ENCODE data around the gene PRSS21. TPM values are rescaled to one million over a fixed set of nuclear protein-coding genes. Genes with fewer than 3 reads are reported as not detected.
A peak's percentile ranks its signal among the peaks of the same experiment; 100 is the strongest.

Gene PRSS21
- total and polyA plus RNA-seq, 2 donors from 2014 or later: 0.54 TPM; not detected in 1

GRCh38 chr16:2811703-2812471, 5.2 kb upstream of the PRSS21 start:
- Histone ChIP-seq H3K27ac (ENCODE audit: low read depth in 2 of 2, low read length in 2 of 2) (no peak overlapping the region), H3K27me3 (ENCODE audit: control insufficient read depth, insufficient read depth, low read length) (no peaks in the 10 kb centered on the region), H3K4me3 (ENCODE audit: low read length in 3 of 3) (no peak overlapping the region), H3K9ac (ENCODE audit: low read length in 3 of 3) (no peak overlapping the region), H3K4me1 (ENCODE audit: control insufficient read depth in 2 of 3, insufficient read depth in 2 of 3, low read depth in 1 of 3, low read length in 3 of 3) (no peaks in the 10 kb centered on the region), H3K36me3 (ENCODE audit: control insufficient read depth in 2 of 3, insufficient read depth in 3 of 3, low read length in 3 of 3) (no peaks in the 10 kb centered on the region), H3K9me3 (ENCODE audit: control insufficient read depth in 2 of 3, insufficient read depth in 1 of 3, low read length in 3 of 3) (no peaks in the 10 kb centered on the region)
- intact Hi-C loops (cut with DNase I): no loop called here
- FAIRE-seq (no peak), DNase-seq (peak in 1 of 5 donors; percentile 9)
- no peak for TF ChIP-seq CTCF (IDR thresholded peaks at IDR 0.05; ENCODE audit: borderline replicate concordance, extremely low read depth, insufficient read depth)

- intact Hi-C loops (cut with DNase I): no loop called here
- FAIRE-seq (no peak), DNase-seq (no peak)
- no peaks in the 10 kb centered on the region for H3K9me3 ChIP-seq (ENCODE audit: control insufficient read depth in 2 of 3, insufficient read depth in 1 of 3, low read length in 3 of 3)
- H3K4me1 ChIP-seq (ENCODE audit: control insufficient read depth in 2 of 3, insufficient read depth in 2 of 3, low read depth in 1 of 3, low read length in 3 of 3): no peaks in the 10 kb centered on the region
- H3K9ac ChIP-seq (ENCODE audit: low read length in 3 of 3): no peak overlapping the region
- H3K27ac ChIP-seq (ENCODE audit: low read depth in 2 of 2, low read length in 2 of 2): no peak overlapping the region
- no peaks in the 10 kb centered on the region for H3K27me3 ChIP-seq (ENCODE audit: control insufficient read depth, insufficient read depth, low read length)
- H3K36me3 ChIP-seq (ENCODE audit: control insufficient read depth in 2 of 3, insufficient read depth in 3 of 3, low read length in 3 of 3): no peaks in the 10 kb centered on the region
- TF ChIP-seq CTCF (IDR thresholded peaks at IDR 0.05; ENCODE audit: borderline replicate concordance, extremely low read depth, insufficient read depth): no peak
- H3K4me3 ChIP-seq (ENCODE audit: low read length in 3 of 3): no peak overlapping the region
Observed at GRCh38 chr16:2813771-2814221, 3.2 kb upstream of the PRSS21 start.

GRCh38 chr16:2814551-2815298, 2.3 kb upstream of the PRSS21 start:
- Histone ChIP-seq H3K4me1 (ENCODE audit: control insufficient read depth in 2 of 3, insufficient read depth in 2 of 3, low read depth in 1 of 3, low read length in 3 of 3) (no peaks in the 10 kb centered on the region), H3K4me3 (ENCODE audit: low read length in 3 of 3) (no peak overlapping the region), H3K27ac (ENCODE audit: low read depth in 2 of 2, low read length in 2 of 2) (no peak overlapping the region), H3K36me3 (ENCODE audit: control insufficient read depth in 2 of 3, insufficient read depth in 3 of 3, low read length in 3 of 3) (no peaks in the 10 kb centered on the region), H3K9me3 (ENCODE audit: control insufficient read depth in 2 of 3, insufficient read depth in 1 of 3, low read length in 3 of 3) (no peaks in the 10 kb centered on the region), H3K9ac (ENCODE audit: low read length in 3 of 3) (no peak overlapping the region), H3K27me3 (ENCODE audit: control insufficient read depth, insufficient read depth, low read length) (no peaks in the 10 kb centered on the region)
- DNase-seq: no peak
- FAIRE-seq: no peak
- TF ChIP-seq CTCF (IDR thresholded peaks at IDR 0.05; ENCODE audit: borderline replicate concordance, extremely low read depth, insufficient read depth): no peak
- intact Hi-C loops (cut with DNase I): no loop called here

Measured in kidney (tissue), 14 donors.